GM19193 (cell line): ENCODE data around the gene PCDHGA1.
"Not testable (repeated sequence)": the region's sequence is repeated elsewhere in the genome, so short reads cannot be mapped to it uniquely, and the experiment has no call there.

Source experiments
- POLR2A ChIP-seq: IDR thresholded peaks from 4 replicates; pipeline ENCODE4 v1.6.1; 2011; ENCODE audit not compliant: insufficient read depth, insufficient read length; ENCODE audit errors: extremely low read depth

The PCDHGA1 gene

GRCh38 chr5:141397756-141398551 lies 67.6 kb downstream of the PCDHGA1 start, which contains the start of gene PCDHGB5:
Gene PCDHGB5, plus strand, starts transcription at chr5:141397947. Its CDS starts 181 bp downstream, at chr5:141398128.
- not testable (repeated sequence) for TF ChIP-seq POLR2A

DNA sequence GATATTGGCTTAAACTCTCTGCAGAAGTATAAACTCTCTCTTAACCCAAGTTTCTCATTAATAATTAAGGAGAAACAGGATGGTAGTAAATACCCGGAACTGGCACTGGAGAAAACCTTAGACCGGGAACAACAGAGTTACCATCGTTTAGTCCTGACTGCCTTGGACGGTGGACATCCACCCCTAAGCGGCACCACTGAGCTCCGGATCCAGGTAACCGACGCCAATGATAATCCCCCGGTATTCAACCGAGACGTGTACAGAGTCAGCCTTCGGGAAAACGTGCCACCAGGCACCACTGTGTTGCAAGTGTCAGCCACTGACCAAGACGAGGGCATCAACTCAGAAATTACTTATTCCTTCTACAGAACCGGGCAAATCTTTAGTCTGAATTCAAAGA lies 68.3 kb downstream of the PCDHGA1 start:
- TF ChIP-seq POLR2A = no peak

- TF ChIP-seq POLR2A = no peak
Observed at GRCh38 chr5:141399555-141400258, 69.4 kb downstream of the PCDHGA1 start.

DNA sequence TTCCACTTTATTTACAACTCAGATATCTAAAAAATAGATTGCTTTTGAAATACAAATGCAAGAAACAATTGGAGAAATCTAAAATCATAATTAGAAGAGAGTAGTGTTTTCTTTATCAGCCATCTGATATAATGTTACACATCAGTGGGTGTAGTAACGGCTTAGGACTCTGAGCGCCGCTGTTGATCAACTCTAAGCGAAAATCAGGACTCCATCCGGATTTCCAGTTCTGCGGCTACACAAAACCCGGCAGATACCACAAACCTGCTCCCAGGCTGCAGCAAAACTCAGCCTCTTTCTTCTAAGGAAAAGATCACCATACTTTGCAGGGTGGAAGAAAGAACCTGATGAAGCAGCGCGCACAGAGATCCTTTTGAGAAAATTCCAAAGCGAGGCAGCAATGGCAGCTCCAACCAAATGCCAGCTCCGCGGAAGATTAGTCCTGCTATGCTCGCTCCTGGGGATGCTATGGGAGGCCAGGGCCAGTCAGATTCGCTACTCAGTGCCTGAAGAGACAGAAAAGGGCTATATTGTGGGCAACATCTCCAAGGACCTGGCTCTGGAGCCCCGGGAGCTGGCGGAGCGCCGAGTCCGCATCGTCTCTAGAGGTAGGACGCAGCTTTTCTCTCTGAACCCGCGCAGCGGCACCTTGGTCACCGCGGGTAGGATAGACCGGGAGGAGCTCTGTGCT lies 72.4 kb downstream of the PCDHGA1 start, which contains the start of gene PCDHGA9:
Gene PCDHGA9 (plus strand): TSS at position 226 of the 691 bp plus-strand sequence. CDS start 175 bp downstream, at position 401.
- TF ChIP-seq POLR2A = no peak

- no peak for TF ChIP-seq POLR2A
Observed at GRCh38 chr5:141403387-141403786, 73.1 kb downstream of the PCDHGA1 start.

DNA sequence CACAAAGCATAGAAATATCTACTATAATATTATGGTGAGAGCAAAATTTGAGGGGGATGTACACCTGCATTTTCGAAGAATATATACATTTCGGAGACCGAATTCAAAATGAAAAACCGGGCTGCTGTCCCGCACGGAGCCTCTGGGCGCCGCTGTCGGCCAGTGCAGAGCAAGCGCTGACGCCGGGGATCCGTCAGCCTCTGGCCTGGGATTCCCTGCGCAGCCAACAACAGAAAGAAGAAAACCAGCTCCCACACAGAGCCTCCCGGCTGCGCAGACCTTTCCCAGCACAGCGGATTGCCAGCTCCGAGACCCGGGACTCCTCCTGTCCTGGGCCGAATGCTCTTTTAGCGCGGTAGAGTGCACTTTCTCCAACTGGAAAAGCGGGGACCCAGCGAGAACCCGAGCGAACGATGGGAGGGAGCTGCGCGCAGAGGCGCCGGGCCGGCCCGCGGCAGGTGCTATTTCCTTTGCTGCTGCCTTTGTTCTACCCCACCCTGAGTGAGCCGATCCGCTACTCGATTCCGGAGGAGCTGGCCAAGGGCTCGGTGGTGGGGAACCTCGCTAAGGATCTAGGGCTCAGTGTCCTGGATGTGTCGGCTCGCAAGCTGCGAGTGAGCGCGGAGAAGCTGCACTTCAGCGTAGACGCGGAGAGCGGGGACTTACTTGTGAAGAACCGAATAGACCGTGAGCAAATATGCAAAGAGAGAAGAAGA lies 77.6 kb downstream of the PCDHGA1 start, which contains the start of gene PCDHGB6:
Gene PCDHGB6 (plus strand): TSS at position 232 of the 716 bp plus-strand sequence. CDS start 182 bp downstream, at position 414.
- TF ChIP-seq POLR2A = not testable (repeated sequence)

GRCh38 chr5:141409598-141410306 lies 79.4 kb downstream of the PCDHGA1 start:
- no peak for TF ChIP-seq POLR2A

- TF ChIP-seq POLR2A = no peak
Observed at GRCh38 chr5:141411575-141411974, 81.3 kb downstream of the PCDHGA1 start.

GRCh38 chr5:141412854-141413539 lies 82.7 kb downstream of the PCDHGA1 start, which contains the start of gene PCDHGA10:
Gene PCDHGA10, plus strand, starts transcription at chr5:141412987. Its CDS starts 189 bp downstream, at chr5:141413176.
- TF ChIP-seq POLR2A = no peak

GRCh38 chr5:141413540-141414069 lies 83.3 kb downstream of the PCDHGA1 start:
- no peak for TF ChIP-seq POLR2A

GRCh38 chr5:141417494-141418172 lies 87.3 kb downstream of the PCDHGA1 start, which contains the start of gene PCDHGB7:
Gene PCDHGB7, plus strand, starts transcription at chr5:141417677. Its CDS starts 183 bp downstream, at chr5:141417860.
- not testable (repeated sequence) for TF ChIP-seq POLR2A
